ENCODE measurements around the gene CEND1.

GRCh38 chr11:788009-788640 is 1.8 kb downstream of the CEND1 start:
- no peak for TF ChIP-seq CTCF (conservative IDR thresholded peaks at IDR 0.05)
- no peak for TF ChIP-seq EZH2 (IDR thresholded peaks at IDR 0.05; ENCODE audit: low read depth)

Measured in PC-9 (cell line).